DND-41 (cell line): ENCODE data around the gene DIAPH3.

ENCODE experiments used
- ATAC-seq: fragments of 200-7000 bp; cut with Tn5 transposase; 3 replicates; pipeline ENCODE4 v1.9.1; 2021; ENCODE audit warnings: low read depth; ENCODE audit not compliant: insufficient read depth
- DNase-seq: peaks from one replicate; pipeline ENCODE4 v3.0.0-alpha.2; 2020
- H2AFZ ChIP-seq: 2 replicates; pipeline ENCODE4 v1.6.0; 2012; ENCODE audit warnings: low read depth, low read length
- H3K27ac ChIP-seq: 2 replicates; pipeline ENCODE4 v1.5.1; 2012; ENCODE audit warnings: low read length, inconsistent platforms
- H3K27me3 ChIP-seq: fragments of 200-600 bp; sonication (generic); 2 replicates; pipeline ENCODE4 v1.6.0; 2012; ENCODE audit warnings: low read length, mild to moderate bottlenecking, inconsistent platforms; ENCODE audit not compliant: insufficient read depth, poor library complexity
- H3K36me3 ChIP-seq: 2 replicates; pipeline ENCODE4 v1.5.1; 2012; ENCODE audit warnings: low read length, inconsistent platforms; ENCODE audit not compliant: insufficient read depth
- H3K4me1 ChIP-seq: 2 replicates; pipeline ENCODE4 v1.5.1; 2012; ENCODE audit warnings: mild to moderate bottlenecking, low read length; ENCODE audit not compliant: insufficient read depth
- H3K4me2 ChIP-seq: 2 replicates; pipeline ENCODE4 v1.6.0; 2012; ENCODE audit warnings: mild to moderate bottlenecking, moderate library complexity, low read length, inconsistent platforms; ENCODE audit not compliant: insufficient read depth
- H3K4me3 ChIP-seq, 2 experiments: fragments of 200-600 bp in 1 of 2; shearing (Covaris generic) in 1 of 2; 2 replicates each; pipeline ENCODE4 v1.5.1; 2012 to 2016; ENCODE audit warnings: inconsistent platforms in 2 of 2, low read length in 2 of 2, mild to moderate bottlenecking in 2 of 2, low read depth in 1 of 2, moderate library complexity in 1 of 2
- H3K79me2 ChIP-seq: 2 replicates; pipeline ENCODE4 v1.6.0; 2012; ENCODE audit warnings: low read length, inconsistent platforms; ENCODE audit not compliant: insufficient read depth
- H3K9ac ChIP-seq: 2 replicates; pipeline ENCODE4 v1.6.0; 2012; ENCODE audit warnings: low read depth, mild to moderate bottlenecking, inconsistent platforms, low read length, moderate library complexity
- H3K9me3 ChIP-seq: 2 replicates; pipeline ENCODE4 v1.5.1; 2012; ENCODE audit warnings: low read length, moderate library complexity, mild to moderate bottlenecking, inconsistent platforms; ENCODE audit not compliant: insufficient read depth, severe bottlenecking
- H4K20me1 ChIP-seq: 2 replicates; pipeline ENCODE4 v1.6.0; 2012; ENCODE audit warnings: low read length; ENCODE audit not compliant: insufficient read depth
- EZH2 ChIP-seq: IDR thresholded peaks from 3 replicates; pipeline ENCODE4 v1.6.1; 2012; ENCODE audit warnings: borderline replicate concordance, low read depth, mild to moderate bottlenecking, moderate library complexity, low read length, inconsistent platforms; ENCODE audit not compliant: severe bottlenecking
- TF ChIP-seq, protein P1 (sequence below): IDR thresholded peaks from 2 replicates; pipeline ENCODE4 v1.5.1; 2012; ENCODE audit warnings: borderline replicate concordance, low read length, moderate library complexity, mild to moderate bottlenecking; ENCODE audit not compliant: poor library complexity, severe bottlenecking; ENCODE audit errors: extremely low read depth

Gene DIAPH3

DNA sequence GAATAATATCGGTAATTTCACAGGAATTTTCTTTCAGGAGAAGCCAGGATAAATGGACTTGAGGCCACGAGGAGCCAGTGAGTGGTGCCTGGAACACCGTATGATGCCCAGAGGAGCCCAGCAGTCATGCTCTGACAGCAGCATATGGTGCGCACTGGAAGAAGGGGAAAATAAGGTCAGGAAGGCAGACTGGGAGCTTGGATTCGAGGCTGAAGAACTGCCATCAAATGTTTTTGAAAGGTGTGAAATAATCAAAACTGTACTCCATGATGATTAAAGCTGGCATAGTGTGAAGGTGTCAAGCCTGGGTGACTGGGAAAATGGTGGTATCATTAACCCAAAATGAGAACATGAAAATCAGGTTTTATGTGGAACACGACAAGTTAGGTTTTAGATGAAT lies 374.2 kb downstream of the DIAPH3 start:
- no peak overlapping the region for H3K4me2 ChIP-seq
- H3K4me3 ChIP-seq, result no peak overlapping the region
- TF ChIP-seq EZH2, result no peak
- TF ChIP-seq, protein P1, sequence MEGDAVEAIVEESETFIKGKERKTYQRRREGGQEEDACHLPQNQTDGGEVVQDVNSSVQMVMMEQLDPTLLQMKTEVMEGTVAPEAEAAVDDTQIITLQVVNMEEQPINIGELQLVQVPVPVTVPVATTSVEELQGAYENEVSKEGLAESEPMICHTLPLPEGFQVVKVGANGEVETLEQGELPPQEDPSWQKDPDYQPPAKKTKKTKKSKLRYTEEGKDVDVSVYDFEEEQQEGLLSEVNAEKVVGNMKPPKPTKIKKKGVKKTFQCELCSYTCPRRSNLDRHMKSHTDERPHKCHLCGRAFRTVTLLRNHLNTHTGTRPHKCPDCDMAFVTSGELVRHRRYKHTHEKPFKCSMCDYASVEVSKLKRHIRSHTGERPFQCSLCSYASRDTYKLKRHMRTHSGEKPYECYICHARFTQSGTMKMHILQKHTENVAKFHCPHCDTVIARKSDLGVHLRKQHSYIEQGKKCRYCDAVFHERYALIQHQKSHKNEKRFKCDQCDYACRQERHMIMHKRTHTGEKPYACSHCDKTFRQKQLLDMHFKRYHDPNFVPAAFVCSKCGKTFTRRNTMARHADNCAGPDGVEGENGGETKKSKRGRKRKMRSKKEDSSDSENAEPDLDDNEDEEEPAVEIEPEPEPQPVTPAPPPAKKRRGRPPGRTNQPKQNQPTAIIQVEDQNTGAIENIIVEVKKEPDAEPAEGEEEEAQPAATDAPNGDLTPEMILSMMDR, result no peak
- DNase-seq, result no peak
- no peaks in the 10 kb centered on the region for H3K27me3 ChIP-seq
- H3K79me2 ChIP-seq, result no peaks in the 10 kb centered on the region
- H3K9ac ChIP-seq, result no peak overlapping the region
- no peak overlapping the region for H2AFZ ChIP-seq
- no peak for ATAC-seq
- no peaks in the 10 kb centered on the region for H3K9me3 ChIP-seq
- no peak overlapping the region for H3K27ac ChIP-seq
- H3K36me3 ChIP-seq, result no peaks in the 10 kb centered on the region
- H4K20me1 ChIP-seq, result no peaks in the 10 kb centered on the region; the same call in 1 of the 2 replicates
- H3K4me1 ChIP-seq, result no peaks in the 10 kb centered on the region

DNA sequence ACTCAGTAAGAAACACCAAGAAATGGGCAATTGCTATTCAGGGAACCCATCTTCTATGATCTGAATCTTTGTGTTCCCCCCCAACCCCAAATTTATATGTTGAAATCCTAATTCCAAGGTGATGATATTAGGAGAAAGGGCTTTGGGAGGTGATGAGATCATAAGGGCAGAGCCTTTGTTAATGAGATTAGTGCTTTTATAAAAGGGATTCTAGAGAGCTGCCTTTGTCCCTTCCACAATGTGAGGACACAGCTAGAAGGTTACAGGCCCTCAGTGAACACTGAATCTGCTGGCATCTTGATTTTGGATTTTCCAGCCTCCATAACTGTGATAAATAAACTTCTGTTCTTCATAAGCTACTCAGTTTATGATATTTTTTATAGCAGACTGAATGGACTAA lies 376.0 kb downstream of the DIAPH3 start:
- Histone ChIP-seq H3K79me2 (no peaks in the 10 kb centered on the region), H3K4me1 (no peaks in the 10 kb centered on the region), H3K9me3 (no peaks in the 10 kb centered on the region), H3K4me2 (no peak overlapping the region), H2AFZ (no peak overlapping the region), H3K9ac (no peak overlapping the region), H3K27ac (no peak overlapping the region), H4K20me1 (no peaks in the 10 kb centered on the region; the same call in 1 of the 2 replicates), H3K36me3 (no peaks in the 10 kb centered on the region), H3K27me3 (no peaks in the 10 kb centered on the region), H3K4me3 (no peak overlapping the region)
- ATAC-seq (no peak), DNase-seq (no peak)
- TF ChIP-seq EZH2, result no peak
- TF ChIP-seq, protein P1, result no peak

DNA sequence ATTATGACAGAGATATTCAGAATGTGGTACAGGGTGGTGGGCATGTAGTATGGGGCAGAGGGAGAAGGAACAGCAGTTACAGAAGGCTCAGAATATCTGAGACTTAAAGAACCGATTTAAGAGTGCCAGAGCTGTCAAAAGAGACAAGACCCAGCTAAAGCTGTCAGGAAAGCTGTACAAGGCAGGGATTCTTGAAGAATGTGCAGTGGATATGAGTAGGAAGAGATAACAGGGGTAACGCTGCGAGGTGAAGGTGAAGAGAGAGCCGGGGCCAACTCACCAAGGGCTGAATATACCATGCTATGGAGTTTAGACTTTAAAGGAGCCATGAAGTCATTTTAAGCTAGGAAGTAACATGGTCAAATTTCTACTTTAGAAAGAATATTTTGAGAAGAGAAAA lies 381.0 kb downstream of the DIAPH3 start:
- no peaks in the 10 kb centered on the region for H3K9me3 ChIP-seq
- ATAC-seq, result no peak
- H3K27me3 ChIP-seq, result no peaks in the 10 kb centered on the region
- H4K20me1 ChIP-seq, result no peaks in the 10 kb centered on the region; the same call in 1 of the 2 replicates
- H3K79me2 ChIP-seq, result no peaks in the 10 kb centered on the region
- H3K36me3 ChIP-seq, result peaks cover 4% of the 10 kb centered on the region; the same call in 1 of the 2 replicates
- H3K9ac ChIP-seq, result no peak overlapping the region
- H3K4me3 ChIP-seq, result no peak overlapping the region
- H3K4me1 ChIP-seq, result no peaks in the 10 kb centered on the region
- H2AFZ ChIP-seq, result no peak overlapping the region
- DNase-seq, result no peak
- H3K4me2 ChIP-seq, result no peak overlapping the region
- TF ChIP-seq, protein P1, result no peak
- TF ChIP-seq EZH2, result no peak
- no peak overlapping the region for H3K27ac ChIP-seq

DNA sequence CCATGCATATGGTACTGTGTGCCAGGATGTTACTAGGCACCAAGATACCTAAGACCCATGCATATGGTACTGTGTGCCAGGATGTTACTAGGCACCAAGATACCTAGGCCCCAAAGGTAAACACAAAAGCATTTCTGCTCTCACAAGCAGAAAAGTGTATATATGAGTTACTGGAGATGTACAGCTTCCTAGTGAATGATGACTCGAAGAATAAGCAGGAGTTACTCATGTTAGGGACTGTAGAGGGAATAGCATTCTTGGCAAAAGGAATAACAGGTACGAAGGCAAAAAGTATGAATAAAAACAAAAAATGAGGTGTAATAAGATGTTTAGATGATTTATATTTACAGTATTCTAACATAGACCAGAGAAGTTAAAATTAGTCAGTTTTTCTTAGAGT lies 383.7 kb downstream of the DIAPH3 start:
- Histone ChIP-seq H3K79me2 (no peaks in the 10 kb centered on the region), H3K27me3 (no peaks in the 10 kb centered on the region), H2AFZ (no peak overlapping the region), H4K20me1 (no peaks in the 10 kb centered on the region), H3K36me3 (peaks cover 4% of the 10 kb centered on the region; the same call in 1 of the 2 replicates), H3K27ac (no peak overlapping the region), H3K9me3 (no peaks in the 10 kb centered on the region), H3K4me1 (no peaks in the 10 kb centered on the region), H3K9ac (no peak overlapping the region), H3K4me2 (no peak overlapping the region), H3K4me3 (no peak overlapping the region)
- TF ChIP-seq EZH2, result no peak
- TF ChIP-seq, protein P1, result no peak
- DNase-seq (no peak), ATAC-seq (no peak)
